Stomach smooth muscle (tissue), 2 donors: ENCODE results near the gene PCED1B.
"Not testable (repeated sequence)": the region's sequence is repeated elsewhere in the genome, so short reads cannot be mapped to it uniquely, and the experiment has no call there.

Source experiments
- H3K27ac ChIP-seq: one replicate; pipeline ENCODE4 v1.7.0; 2013; ENCODE audit warnings: mild to moderate bottlenecking, low read length, inconsistent platforms
- H3K27me3 ChIP-seq, 2 donors: one replicate each; pipeline ENCODE4 v1.7.0; 2013; ENCODE audit warnings: low read length in 2 of 2; ENCODE audit not compliant: insufficient read depth in 2 of 2, control insufficient read depth in 1 of 2
- H3K36me3 ChIP-seq, 2 donors: one replicate each; pipeline ENCODE4 v1.7.0; 2013; ENCODE audit warnings: low read length in 2 of 2; ENCODE audit not compliant: control insufficient read depth in 2 of 2, insufficient read depth in 2 of 2
- H3K4me1 ChIP-seq: one replicate; pipeline ENCODE4 v1.7.0; 2013; ENCODE audit warnings: low read length; ENCODE audit not compliant: control insufficient read depth, insufficient read depth
- H3K4me3 ChIP-seq, 2 donors: one replicate each; pipeline ENCODE4 v1.7.0; 2013; ENCODE audit warnings: low read length in 2 of 2
- H3K9ac ChIP-seq, 2 donors: one replicate each; pipeline ENCODE4 v1.7.0; 2013; ENCODE audit warnings: low read length in 2 of 2, mild to moderate bottlenecking in 1 of 2
- H3K9me3 ChIP-seq, 2 donors: one replicate each; pipeline ENCODE4 v1.7.0; 2013; ENCODE audit warnings: low read length in 2 of 2; ENCODE audit not compliant: control insufficient read depth in 2 of 2
- donor health status: healthy.
- donor health status: Pancreatic carcinoma.

PCED1B gene

GRCh38 chr12:47048541-47048940 is 30.9 kb upstream of the PCED1B start:
- H3K4me1 ChIP-seq = no peaks in the 10 kb centered on the region
- no peak overlapping the region for H3K27ac ChIP-seq

GRCh38 chr12:47051291-47051690 is 28.1 kb upstream of the PCED1B start:
- H3K4me1 ChIP-seq, H3K9me3 ChIP-seq, H3K36me3 ChIP-seq, H3K9ac ChIP-seq, H3K27ac ChIP-seq, H3K27me3 ChIP-seq, H3K4me3 ChIP-seq: not testable (repeated sequence)

More at GRCh38 chr12:47048541-47048940, 30.9 kb upstream of the PCED1B start:
- H3K9me3 ChIP-seq = peaks cover 0 to 9% of the 10 kb centered on the region in 2 donors
- H3K4me3 ChIP-seq = no peak overlapping the region
- H3K27me3 ChIP-seq = no peaks in the 10 kb centered on the region
- no peak overlapping the region for H3K9ac ChIP-seq
- H3K36me3 ChIP-seq = no peaks in the 10 kb centered on the region

- H3K4me1 ChIP-seq = no peaks in the 10 kb centered on the region
- no peak overlapping the region for H3K9ac ChIP-seq
- no peak overlapping the region for H3K4me3 ChIP-seq
- H3K9me3 ChIP-seq = peaks cover 0 to 9% of the 10 kb centered on the region in 2 donors
- no peaks in the 10 kb centered on the region for H3K36me3 ChIP-seq
- H3K27me3 ChIP-seq = no peaks in the 10 kb centered on the region
- H3K27ac ChIP-seq = no peak overlapping the region
Observed at GRCh38 chr12:47052274-47052673, 27.1 kb upstream of the PCED1B start.

- no peak overlapping the region for H3K9ac ChIP-seq
- H3K36me3 ChIP-seq = no peaks in the 10 kb centered on the region
- no peaks in the 10 kb centered on the region for H3K27me3 ChIP-seq
- H3K9me3 ChIP-seq = peaks cover 0 to 9% of the 10 kb centered on the region in 2 donors
- no peaks in the 10 kb centered on the region for H3K4me1 ChIP-seq
- no peak overlapping the region for H3K4me3 ChIP-seq
- H3K27ac ChIP-seq = no peak overlapping the region
Observed at GRCh38 chr12:47053961-47054360, 25.5 kb upstream of the PCED1B start.

GRCh38 chr12:47054659-47055058 is 24.8 kb upstream of the PCED1B start:
- H3K27me3 ChIP-seq = no peaks in the 10 kb centered on the region
- H3K4me3 ChIP-seq = no peak overlapping the region
- no peak overlapping the region for H3K9ac ChIP-seq
- H3K4me1 ChIP-seq = no peaks in the 10 kb centered on the region
- H3K9me3 ChIP-seq = peaks cover 0 to 9% of the 10 kb centered on the region in 2 donors
- no peak overlapping the region for H3K27ac ChIP-seq
- no peaks in the 10 kb centered on the region for H3K36me3 ChIP-seq

- H3K9ac ChIP-seq, H3K4me3 ChIP-seq, H3K9me3 ChIP-seq, H3K27me3 ChIP-seq, H3K36me3 ChIP-seq, H3K27ac ChIP-seq, H3K4me1 ChIP-seq: not testable (repeated sequence)
Observed at GRCh38 chr12:47055856-47056255, 23.6 kb upstream of the PCED1B start.

- not testable (repeated sequence) for H3K27me3 ChIP-seq, H3K36me3 ChIP-seq, H3K27ac ChIP-seq, H3K4me1 ChIP-seq, H3K4me3 ChIP-seq, H3K9me3 ChIP-seq, H3K9ac ChIP-seq
Observed at GRCh38 chr12:47056944-47057343, 22.5 kb upstream of the PCED1B start.

- not testable (repeated sequence) for H3K4me3 ChIP-seq, H3K27ac ChIP-seq, H3K9me3 ChIP-seq, H3K27me3 ChIP-seq, H3K9ac ChIP-seq, H3K4me1 ChIP-seq, H3K36me3 ChIP-seq
Observed at GRCh38 chr12:47058640-47059039, 20.8 kb upstream of the PCED1B start.

- Histone ChIP-seq H3K9me3 (no peaks in the 10 kb centered on the region), H3K4me3 (no peak overlapping the region), H3K27ac (no peak overlapping the region), H3K27me3 (no peaks in the 10 kb centered on the region), H3K36me3 (no peaks in the 10 kb centered on the region), H3K4me1 (peaks cover 9% of the 10 kb centered on the region), H3K9ac (no peak overlapping the region)
Observed at GRCh38 chr12:47065546-47065945, 13.9 kb upstream of the PCED1B start.

- H3K27me3 ChIP-seq = no peaks in the 10 kb centered on the region
- no peaks in the 10 kb centered on the region for H3K9me3 ChIP-seq
- no peak overlapping the region for H3K27ac ChIP-seq
- no peak overlapping the region for H3K9ac ChIP-seq
- no peak overlapping the region for H3K4me3 ChIP-seq
- H3K36me3 ChIP-seq = no peaks in the 10 kb centered on the region
- peaks cover 9% of the 10 kb centered on the region for H3K4me1 ChIP-seq
Observed at GRCh38 chr12:47066278-47067025, 13.0 kb upstream of the PCED1B start.

- Histone ChIP-seq H3K27ac (no peak overlapping the region), H3K4me3 (no peak overlapping the region), H3K27me3 (no peaks in the 10 kb centered on the region)
Observed at GRCh38 chr12:47067176-47067575, 12.2 kb upstream of the PCED1B start.

More at GRCh38 chr12:47067176-47067575, 12.2 kb upstream of the PCED1B start:
- Histone ChIP-seq H3K9ac (no peak overlapping the region), H3K9me3 (no peaks in the 10 kb centered on the region), H3K4me1 (peaks cover 9% of the 10 kb centered on the region), H3K36me3 (no peaks in the 10 kb centered on the region)
